ENCODE measurements around the gene MYL9.
A peak's percentile ranks its signal among the peaks of the same experiment; 100 is the strongest.

The MYL9 gene

DNA sequence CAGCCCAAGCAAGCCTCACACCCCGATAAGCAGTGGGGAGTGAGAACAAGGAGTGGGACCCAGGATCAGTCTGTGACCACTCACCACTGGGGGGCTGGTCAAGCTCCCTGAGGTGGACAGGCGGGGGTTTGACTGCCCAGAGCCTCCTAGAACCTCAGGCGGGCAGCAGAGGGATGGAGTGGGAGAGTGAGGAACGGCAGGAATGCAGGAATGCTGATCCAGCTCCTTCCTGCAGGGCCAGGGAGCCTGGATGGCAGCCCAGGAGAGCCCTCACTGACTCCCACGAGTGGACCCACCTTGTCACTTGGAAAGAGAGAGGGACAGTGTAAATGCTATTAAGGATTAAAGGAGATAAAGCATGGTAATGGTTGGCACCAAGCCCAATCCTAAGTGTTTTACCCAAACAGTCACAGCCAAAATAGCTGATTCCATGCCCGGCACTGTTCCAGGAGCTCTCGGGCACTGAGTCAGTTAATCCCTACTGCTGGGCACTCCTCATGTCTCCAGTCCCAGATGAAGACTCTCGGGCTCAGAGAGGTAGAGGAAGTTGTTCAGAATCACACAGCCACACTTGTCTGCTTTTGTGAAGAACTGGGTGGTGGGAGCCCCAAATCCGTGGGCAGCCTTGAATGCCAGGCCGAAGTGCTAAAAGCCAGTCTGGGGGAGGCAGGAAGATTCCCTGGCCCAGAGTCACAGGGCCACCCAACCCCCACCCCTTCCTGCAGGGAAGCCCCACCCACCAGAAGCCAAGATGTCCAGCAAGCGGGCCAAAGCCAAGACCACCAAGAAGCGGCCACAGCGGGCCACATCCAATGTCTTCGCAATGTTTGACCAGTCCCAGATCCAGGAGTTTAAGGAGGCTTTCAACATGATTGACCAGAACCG lies 3.1 kb downstream of the MYL9 start:
- no peak overlapping the region for H3K4me3 ChIP-seq (ENCODE audit: low read depth, low read length)
- in situ Hi-C loops (cut with HindIII; ENCODE audit: low sequenced_read_pairs) = no loop called here
- TF ChIP-seq, protein P1, sequence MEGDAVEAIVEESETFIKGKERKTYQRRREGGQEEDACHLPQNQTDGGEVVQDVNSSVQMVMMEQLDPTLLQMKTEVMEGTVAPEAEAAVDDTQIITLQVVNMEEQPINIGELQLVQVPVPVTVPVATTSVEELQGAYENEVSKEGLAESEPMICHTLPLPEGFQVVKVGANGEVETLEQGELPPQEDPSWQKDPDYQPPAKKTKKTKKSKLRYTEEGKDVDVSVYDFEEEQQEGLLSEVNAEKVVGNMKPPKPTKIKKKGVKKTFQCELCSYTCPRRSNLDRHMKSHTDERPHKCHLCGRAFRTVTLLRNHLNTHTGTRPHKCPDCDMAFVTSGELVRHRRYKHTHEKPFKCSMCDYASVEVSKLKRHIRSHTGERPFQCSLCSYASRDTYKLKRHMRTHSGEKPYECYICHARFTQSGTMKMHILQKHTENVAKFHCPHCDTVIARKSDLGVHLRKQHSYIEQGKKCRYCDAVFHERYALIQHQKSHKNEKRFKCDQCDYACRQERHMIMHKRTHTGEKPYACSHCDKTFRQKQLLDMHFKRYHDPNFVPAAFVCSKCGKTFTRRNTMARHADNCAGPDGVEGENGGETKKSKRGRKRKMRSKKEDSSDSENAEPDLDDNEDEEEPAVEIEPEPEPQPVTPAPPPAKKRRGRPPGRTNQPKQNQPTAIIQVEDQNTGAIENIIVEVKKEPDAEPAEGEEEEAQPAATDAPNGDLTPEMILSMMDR (IDR thresholded peaks at IDR 0.05; ENCODE audit: low read depth, low read length) = no peak
- DNase-seq (ENCODE audit: low read depth, low spot score) = peak; percentile 52

DNA sequence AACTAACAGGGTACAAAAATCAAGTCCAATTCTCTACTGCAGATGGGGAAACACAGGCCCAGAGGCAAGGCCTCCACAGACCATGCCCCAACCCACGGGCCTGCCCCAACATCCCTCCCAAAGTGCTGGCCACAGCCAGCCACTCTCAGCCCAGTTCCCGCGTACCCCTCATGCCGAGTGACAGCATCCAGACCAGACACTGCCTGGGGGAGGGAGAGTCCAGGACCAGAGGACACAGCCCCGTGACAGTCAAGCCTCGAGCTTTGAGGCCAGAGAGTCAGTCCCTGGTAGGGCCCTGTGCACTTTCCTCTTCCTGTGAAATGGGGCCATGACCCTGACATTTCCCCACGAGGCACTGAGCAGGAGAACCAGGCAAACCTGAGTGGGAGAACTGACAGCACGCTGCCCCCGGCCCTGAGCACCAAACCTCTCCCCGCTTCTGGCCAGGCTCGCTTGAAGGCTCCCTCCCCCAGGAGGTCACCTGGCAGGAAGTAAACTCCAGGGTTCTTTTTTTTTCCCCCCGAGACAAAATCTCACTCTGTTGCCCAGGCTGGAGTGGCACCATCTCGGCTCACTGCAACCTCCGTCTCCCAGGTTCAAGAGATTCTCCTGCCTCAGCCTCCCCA lies 4.9 kb downstream of the MYL9 start:
- no peak for DNase-seq (ENCODE audit: low read depth, low spot score)
- in situ Hi-C loops (cut with HindIII; ENCODE audit: low sequenced_read_pairs) = no loop called here
- TF ChIP-seq, protein P1 (IDR thresholded peaks at IDR 0.05; ENCODE audit: low read depth, low read length) = no peak
- no peak overlapping the region for H3K4me3 ChIP-seq (ENCODE audit: low read depth, low read length)

DNA sequence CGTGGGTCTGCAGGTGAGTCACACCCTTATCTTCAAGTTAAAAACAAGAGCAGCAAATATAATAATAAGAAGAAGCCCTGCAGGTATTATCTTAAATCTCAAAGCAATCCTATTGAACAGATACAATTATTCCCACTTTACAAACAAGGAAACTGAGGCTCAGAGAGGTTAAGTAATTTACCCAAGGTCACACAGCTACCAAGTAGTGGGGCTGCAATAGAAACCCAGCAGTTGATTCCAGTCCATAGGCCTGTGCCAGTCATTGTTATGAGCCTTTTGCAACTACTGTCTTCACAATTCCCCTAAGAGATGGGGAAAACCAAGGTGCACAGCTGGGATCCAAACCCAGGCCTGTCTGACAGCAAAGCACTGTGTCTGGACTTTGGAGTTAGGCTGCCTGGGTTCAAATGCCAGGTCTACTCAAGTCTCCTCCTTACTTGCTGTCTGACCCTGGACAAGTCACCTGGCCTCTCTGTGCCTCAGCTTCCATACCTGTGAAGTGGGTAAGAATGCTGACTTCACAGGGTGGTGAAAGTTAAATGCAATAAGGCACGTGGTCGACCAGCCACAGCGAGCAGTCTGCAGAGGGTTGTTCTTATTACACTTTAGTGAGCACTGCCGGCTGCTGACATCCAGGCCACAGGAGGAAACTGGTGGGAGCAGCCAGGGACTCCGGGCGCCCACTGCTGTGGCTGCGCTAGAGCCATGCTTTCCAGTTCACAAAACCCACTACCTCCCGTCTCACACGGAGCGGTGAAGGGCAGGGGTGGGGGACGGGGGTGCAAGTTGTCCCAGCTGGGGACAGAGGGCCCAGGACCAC lies 6.1 kb downstream of the MYL9 start:
- no peak for DNase-seq (ENCODE audit: low read depth, low spot score)
- in situ Hi-C loops (cut with HindIII; ENCODE audit: low sequenced_read_pairs) = no loop called here
- TF ChIP-seq, protein P1 (IDR thresholded peaks at IDR 0.05; ENCODE audit: low read depth, low read length) = no peak
- H3K4me3 ChIP-seq (ENCODE audit: low read depth, low read length) = no peak overlapping the region

DNA sequence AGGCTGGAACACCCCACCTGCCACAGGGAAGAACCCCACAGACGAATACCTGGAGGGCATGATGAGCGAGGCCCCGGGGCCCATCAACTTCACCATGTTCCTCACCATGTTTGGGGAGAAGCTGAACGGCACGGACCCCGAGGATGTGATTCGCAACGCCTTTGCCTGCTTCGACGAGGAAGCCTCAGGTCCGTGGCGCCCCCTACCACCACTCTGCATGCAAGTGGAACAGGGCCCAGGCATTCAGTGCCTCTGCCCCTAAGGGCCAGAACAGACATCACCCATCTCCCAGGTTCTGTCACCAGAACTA lies 6.6 kb downstream of the MYL9 start:
- in situ Hi-C loops (cut with HindIII; ENCODE audit: low sequenced_read_pairs) = no loop called here
- no peak overlapping the region for H3K4me3 ChIP-seq (ENCODE audit: low read depth, low read length)
- TF ChIP-seq, protein P1 (IDR thresholded peaks at IDR 0.05; ENCODE audit: low read depth, low read length) = peak; percentile 45
- no peak for DNase-seq (ENCODE audit: low read depth, low spot score)

DNA sequence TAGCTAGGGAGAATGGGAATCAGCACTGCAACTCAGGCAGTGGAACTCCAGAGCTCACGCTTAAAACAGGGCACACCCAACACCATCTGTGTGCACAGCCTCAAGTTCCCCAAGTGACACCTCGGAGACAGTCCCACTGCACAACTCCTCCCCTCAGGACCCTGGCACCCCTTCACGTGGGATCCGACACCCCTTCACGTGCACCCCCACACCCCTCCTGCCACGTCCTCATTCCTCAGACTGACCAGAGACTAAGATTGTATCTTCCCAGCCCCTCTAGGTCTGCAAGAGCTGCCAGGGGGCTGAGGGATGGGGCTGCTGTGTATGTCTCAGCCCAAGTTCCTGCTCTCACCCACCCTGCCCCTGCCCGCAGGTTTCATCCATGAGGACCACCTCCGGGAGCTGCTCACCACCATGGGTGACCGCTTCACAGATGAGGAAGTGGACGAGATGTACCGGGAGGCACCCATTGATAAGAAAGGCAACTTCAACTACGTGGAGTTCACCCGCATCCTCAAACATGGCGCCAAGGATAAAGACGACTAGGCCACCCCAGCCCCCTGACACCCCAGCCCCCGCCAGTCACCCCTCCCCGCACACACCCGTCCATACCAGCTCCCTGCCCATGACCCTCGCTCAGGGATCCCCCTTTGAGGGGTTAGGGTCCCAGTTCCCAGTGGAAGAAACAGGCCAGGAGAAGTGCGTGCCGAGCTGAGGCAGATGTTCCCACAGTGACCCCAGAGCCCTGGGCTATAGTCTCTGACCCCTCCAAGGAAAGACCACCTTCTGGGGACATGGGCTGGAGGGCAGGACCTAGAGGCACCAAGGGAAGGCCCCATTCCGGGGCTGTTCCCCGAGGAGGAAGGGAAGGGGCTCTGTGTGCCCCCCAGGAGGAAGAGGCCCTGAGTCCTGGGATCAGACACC lies 7.6 kb downstream of the MYL9 start:
- TF ChIP-seq, protein P1 (IDR thresholded peaks at IDR 0.05; ENCODE audit: low read depth, low read length) = no peak
- no peak for DNase-seq (ENCODE audit: low read depth, low spot score)
- in situ Hi-C loops (cut with HindIII; ENCODE audit: low sequenced_read_pairs) = no loop called here
- H3K4me3 ChIP-seq (ENCODE audit: low read depth, low read length) = no peak overlapping the region

DNA sequence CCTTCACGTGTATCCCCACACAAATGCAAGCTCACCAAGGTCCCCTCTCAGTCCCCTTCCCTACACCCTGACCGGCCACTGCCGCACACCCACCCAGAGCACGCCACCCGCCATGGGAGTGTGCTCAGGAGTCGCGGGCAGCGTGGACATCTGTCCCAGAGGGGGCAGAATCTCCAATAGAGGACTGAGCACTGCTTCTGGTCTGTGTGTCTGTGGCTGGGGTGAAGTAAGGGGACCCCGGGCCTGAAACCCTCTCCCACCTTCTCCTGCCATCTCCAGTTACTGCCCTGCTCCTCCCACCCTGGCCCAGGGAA lies 8.3 kb downstream of the MYL9 start:
- TF ChIP-seq, protein P1 (IDR thresholded peaks at IDR 0.05; ENCODE audit: low read depth, low read length) = no peak
- no peak overlapping the region for H3K4me3 ChIP-seq (ENCODE audit: low read depth, low read length)
- DNase-seq (ENCODE audit: low read depth, low spot score) = no peak
- in situ Hi-C loops (cut with HindIII; ENCODE audit: low sequenced_read_pairs) = no loop called here

All from astrocyte of the spinal cord (primary cell).